GM12878 (cell line): ENCODE data around the gene IMPACT. TPM values are rescaled to one million over a fixed set of nuclear protein-coding genes. Genes with fewer than 3 reads are reported as not detected.

Experiments used
- ATAC-seq: fragments of 200-7000 bp; cut with Tn5 transposase; 3 replicates; pipeline ENCODE4 v1.9.1; 2020; ENCODE audit warnings: mild to moderate bottlenecking, moderate library complexity
- BruUV-seq: library from RNA; stranded (reverse); fragments of 400-500 nt; replicated peaks from 2 replicates; lab custom pipeline; 2021; lab: Mats Ljungman, UMichigan
- CTCF ChIA-PET: fragments of 300-600 bp; sonication (Branson Sonifier 250); formaldehyde crosslinking; extraction: SDS; loops from one replicate; lab custom pipeline; 2021; ENCODE audit warnings: inconsistent platforms; lab: Yijun Ruan, JAX
- POLR2A ChIA-PET: fragments of 350-600 bp; formaldehyde crosslinking; extraction: SDS; loops from one replicate; lab custom pipeline; 2021; ENCODE audit warnings: inconsistent platforms; lab: Charles Lee
- RAD21 ChIA-PET: fragments of 300-600 bp; sonication (Branson Sonifier 250); formaldehyde crosslinking; loops from one replicate; lab custom pipeline; 2023; ENCODE audit warnings: antibody characterized with exemption; ENCODE audit not compliant: unreplicated experiment; lab: Charles Lee
- SMC1A ChIA-PET: fragments of 300-600 bp; sonication (Branson Sonifier 250); formaldehyde crosslinking; loops from one replicate; lab custom pipeline; 2023; ENCODE audit not compliant: unreplicated experiment, uncharacterized antibody; lab: Charles Lee
- DNase-seq: peaks from one replicate; pipeline ENCODE4 v3.0.0-alpha.2; 2011; ENCODE audit warnings: low read depth, low spot score
- FAIRE-seq: peaks from 3 replicates; lab custom pipeline; 2011; peaks lifted over from hg19 to GRCh38; lab: Jason Lieb, UNC
- H2AFZ ChIP-seq: 2 replicates; pipeline ENCODE4 v1.6.0; 2011; ENCODE audit warnings: low read depth, low read length, control low read depth; ENCODE audit not compliant: control insufficient read depth
- H3K27ac ChIP-seq: 2 replicates; pipeline ENCODE4 v1.5.1; 2011; ENCODE audit warnings: control low read depth; ENCODE audit not compliant: control insufficient read depth, insufficient read depth
- H3K27me3 ChIP-seq, 2 experiments: replicated peaks in 1 of 2; 2 replicates each; pipeline versions ENCODE4 v1.6.0 to v1.6.1; 2011; ENCODE audit warnings: low read length in 1 of 2; ENCODE audit not compliant: control insufficient read depth in 2 of 2, insufficient read depth in 2 of 2
- H3K36me3 ChIP-seq, 2 experiments: 2 replicates each; pipeline ENCODE4 v1.5.1; 2011; ENCODE audit warnings: low read length in 1 of 2; ENCODE audit not compliant: control insufficient read depth in 2 of 2, insufficient read depth in 2 of 2
- H3K4me1 ChIP-seq: 2 replicates; pipeline ENCODE4 v1.6.1; 2011; ENCODE audit warnings: mild to moderate bottlenecking, low read length, moderate library complexity, mixed read lengths; ENCODE audit not compliant: control insufficient read depth, insufficient read depth
- H3K4me2 ChIP-seq: 2 replicates; pipeline ENCODE4 v1.6.0; 2011; ENCODE audit warnings: control low read depth; ENCODE audit not compliant: control insufficient read depth, insufficient read depth
- H3K4me3 ChIP-seq: fragments of 200-600 bp; sonication (generic); 2 replicates; pipeline ENCODE4 v1.5.1; 2016
- H3K79me2 ChIP-seq: 2 replicates; pipeline ENCODE4 v1.6.0; 2011; ENCODE audit warnings: low read length; ENCODE audit not compliant: control insufficient read depth, insufficient read depth
- H3K9ac ChIP-seq: 2 replicates; pipeline ENCODE4 v1.8.0; 2011; ENCODE audit warnings: low read length, control low read depth, mixed read lengths; ENCODE audit not compliant: control insufficient read depth, insufficient read depth
- H3K9me3 ChIP-seq: replicated peaks from 3 replicates; pipeline ENCODE4 v1.5.1; 2011; ENCODE audit warnings: mild to moderate bottlenecking, low read length; ENCODE audit not compliant: control insufficient read depth, insufficient read depth
- H4K20me1 ChIP-seq: 2 replicates; pipeline ENCODE4 v1.6.0; 2011; ENCODE audit not compliant: control insufficient read depth, insufficient read depth
- ASH2L ChIP-seq: fragments of 300-600, 200-600 bp; sonication (generic); IDR thresholded peaks from 2 replicates; pipeline ENCODE4 v1.6.1; 2017; ENCODE audit warnings: low read depth, mild to moderate bottlenecking, borderline replicate concordance
- CUX1 ChIP-seq: IDR thresholded peaks from 2 replicates; pipeline ENCODE4 v1.6.1; 2012; ENCODE audit warnings: improper control_type of control experiment, low read depth, low read length; ENCODE audit not compliant: insufficient replicate concordance
- ELK1 ChIP-seq: IDR thresholded peaks from 2 replicates; pipeline ENCODE4 v1.6.1; 2012; ENCODE audit warnings: low read depth, low read length, improper control_type of control experiment
- HSF1 ChIP-seq: fragments of 150-350 bp; IDR thresholded peaks from 2 replicates; pipeline ENCODE4 v1.6.1; 2014; ENCODE audit warnings: mild to moderate bottlenecking, low read depth, low read length
- PAX5 ChIP-seq: IDR thresholded peaks from 2 replicates; pipeline ENCODE4 v1.6.1; 2011; ENCODE audit warnings: low read depth, low read length, borderline replicate concordance
- POLR2A ChIP-seq: IDR thresholded peaks from 2 replicates; pipeline ENCODE4 v1.6.1; 2011; ENCODE audit warnings: low read depth, mild to moderate bottlenecking, low read length
- YBX1 ChIP-seq: fragments of 450-650 bp; IDR thresholded peaks from 2 replicates; pipeline ENCODE4 v1.6.1; 2016; ENCODE audit warnings: antibody characterized with exemption
- ZNF687 ChIP-seq: fragments of 450-650 bp; IDR thresholded peaks from 2 replicates; pipeline ENCODE4 v1.6.1; 2017; ENCODE audit warnings: mild to moderate bottlenecking, moderate library complexity
- WGBS: methylation state at CpG from one replicate; pipeline ENCODE4 v1.1.6; 2016; ENCODE audit warnings: low lambda C conversion rate; ENCODE audit not compliant: insufficient replicate concordance, insufficient coverage; ENCODE audit errors: missing lambda C conversion rate; 5-methylcytosine and 5-hydroxymethylcytosine counted together
- in situ Hi-C: fragments of 300-500 bp; cut with MboI; formaldehyde crosslinking; loops from 9 replicates; pipeline ENCODE4 v1.14.3; 2018; ENCODE audit warnings: mixed read lengths
- intact Hi-C: fragments of 100-400 bp; cut with micrococcal nuclease; formaldehyde crosslinking; loops from one replicate; pipeline ENCODE4 v1.14.2; 2022; ENCODE audit not compliant: unreplicated experiment
- polyA plus RNA-seq, 11 experiments: library from polyadenylated mRNA; depleted of rRNA in 4 of 11; unstranded in 6 of 11; stranded (reverse) in 5 of 11; fragments of >200 nt; fragmentation: Nextera tagmentation in 4 of 11; fragmentation: Illumina TruSeq in 1 of 11; extraction: Ambion mirVana in 4 of 11; extraction: Trizol in 1 of 11; gene quantifications; 1 replicate in 1 of 11; 2 replicates in 10 of 11; pipeline versions ENCODE4 v1.2.1 to v1.2.3, GENCODE V29; 2011 to 2016; ENCODE audit warnings: inconsistent platforms in 2 of 11, missing spikeins in 2 of 11, low read depth in 1 of 11
- total RNA-seq, 4 experiments: library from RNA; depleted of rRNA in 3 of 4; stranded (reverse); fragments of >200 nt in 3 of 4; fragmentation: Illumina TruSeq in 1 of 4; extraction: Trizol in 1 of 4; gene quantifications; 2 replicates each; pipeline versions ENCODE4 v1.2.1 to v1.2.3, GENCODE V29; 2013 to 2021

Gene IMPACT
- total and polyA plus RNA-seq, 10 of the 15 experiments (the other 5 are each of a cell fraction or from before 2014, with no cell fraction given), result 0.10 to 0.84 (median 0.53) TPM

GRCh38 chr18:24420551-24420950 lies 5.9 kb upstream of the IMPACT start (continued):
- TF ChIP-seq ELK1, result no peak
- TF ChIP-seq ZNF687, result no peak
- TF ChIP-seq ASH2L, result no peak

- intact Hi-C loops (no loop called here), in situ Hi-C loops (no loop called here)
- H3K27ac ChIP-seq, result no peak overlapping the region
- peaks cover 8% of the 10 kb centered on the region; the same call in 2 of the 3 replicates for H3K9me3 ChIP-seq
- ATAC-seq, result no peak
- H2AFZ ChIP-seq, result no peak overlapping the region
- CTCF ChIA-PET, result interaction anchor here (1.5 kb wide), 1 partner anchor 12 kb away, joined by 5 read pairs; no protein-coding TSS in a partner anchor
- H3K4me2 ChIP-seq, result no peak overlapping the region
- SMC1A ChIA-PET, result interaction anchor here (0.7 to 1.5 kb wide), 2 partner anchors 9 to 25 kb away, joined by 4 to 5 read pairs; no protein-coding TSS in a partner anchor
- no TSS peak for BruUV-seq
- no peak for FAIRE-seq
- H3K9ac ChIP-seq, result no peak overlapping the region
- H3K4me3 ChIP-seq, result no peak overlapping the region
- H3K4me1 ChIP-seq, result peaks cover 3% of the 10 kb centered on the region; the same call in 1 of the 2 replicates
- WGBS, result 0% methylated on average over 1 of the region's 1 CpG
- DNase-seq, result no peak
- H3K27me3 ChIP-seq, result no peaks in the 10 kb centered on the region; a peak in 3 of 4 replicates
- H3K79me2 ChIP-seq, result no peaks in the 10 kb centered on the region
- no peaks in the 10 kb centered on the region for H4K20me1 ChIP-seq
- H3K36me3 ChIP-seq, result no peaks in the 10 kb centered on the region
- POLR2A ChIA-PET, result no interaction called here
- RAD21 ChIA-PET, result no interaction called here
- TF ChIP-seq HSF1 (no peak), CUX1 (no peak), YBX1 (no peak), PAX5 (no peak), ELK1 (no peak), POLR2A (no peak)
Observed at GRCh38 chr18:24421831-24422230, 4.6 kb upstream of the IMPACT start.
